ENCODE results near the gene OR7A10.

The OR7A10 gene

GRCh38 chr19:14848822-14849221 is at the start of gene OR7A10:
TSS of gene OR7A10 (minus strand) at chr19:14848922. CDS start at chr19:14841877, 7,045 bp downstream.
- DNase-seq = no peak

- peak in 2 of 14 donors; percentile 16 to 19 for DNase-seq
Measured at GRCh38 chr19:14890643-14891379, 42.1 kb upstream of the OR7A10 start.

- DNase-seq = no peak
Measured at GRCh38 chr19:14889994-14890642, 41.4 kb upstream of the OR7A10 start.

GRCh38 chr19:14886032-14886431 is 37.3 kb upstream of the OR7A10 start, which contains the start of gene OR7A17:
TSS of gene OR7A17 (minus strand) at chr19:14886132. CDS start at chr19:14881355, 4,777 bp downstream.
- no peak for DNase-seq

- DNase-seq = no peak
Measured at GRCh38 chr19:14871619-14872230, 23.0 kb upstream of the OR7A10 start.

GRCh38 chr19:14868497-14868896 is 19.8 kb upstream of the OR7A10 start:
- DNase-seq = no peak

- DNase-seq = no peak
Measured at GRCh38 chr19:14843578-14843977, 5.1 kb downstream of the OR7A10 start.

GRCh38 chr19:14843169-14843568 is 5.6 kb downstream of the OR7A10 start:
- no peak for DNase-seq

- DNase-seq = no peak
Measured at GRCh38 chr19:14840206-14840605, 8.5 kb downstream of the OR7A10 start.

- DNase-seq = no peak
Measured at GRCh38 chr19:14837391-14837790, 11.3 kb downstream of the OR7A10 start.

GRCh38 chr19:14835011-14835410 is 13.7 kb downstream of the OR7A10 start, which contains the start of the genes OR7A5 and OR7C1:
TSS of gene OR7A5 (minus strand) at chr19:14835185. CDS start at chr19:14828241, 6,944 bp downstream.
TSS of gene OR7C1 (minus strand) at chr19:14835185. CDS start at chr19:14800136, 35,049 bp downstream.
- DNase-seq = peak in 4 of 14 donors; percentile 2 to 30 (median 13)

GRCh38 chr19:14830702-14831101 is 18.0 kb downstream of the OR7A10 start:
- no peak for DNase-seq

GRCh38 chr19:14826006-14826405 is 22.7 kb downstream of the OR7A10 start:
- no peak for DNase-seq

- DNase-seq = no peak
Measured at GRCh38 chr19:14821937-14822336, 26.8 kb downstream of the OR7A10 start.

GRCh38 chr19:14818588-14818987 is 30.1 kb downstream of the OR7A10 start:
- no peak for DNase-seq

GRCh38 chr19:14817052-14817451 is 31.7 kb downstream of the OR7A10 start:
- no peak for DNase-seq

- DNase-seq = no peak
Measured at GRCh38 chr19:14814982-14815652, 33.6 kb downstream of the OR7A10 start.

- DNase-seq = no peak
Measured at GRCh38 chr19:14809272-14810057, 39.3 kb downstream of the OR7A10 start.

GRCh38 chr19:14804765-14805164 is 44.0 kb downstream of the OR7A10 start:
- no peak for DNase-seq

GRCh38 chr19:14798760-14799159 is 50.0 kb downstream of the OR7A10 start:
- no peak for DNase-seq

- no peak for DNase-seq
Measured at GRCh38 chr19:14796021-14796420, 52.7 kb downstream of the OR7A10 start.

All from C1 segment of cervical spinal cord (tissue), 14 donors.